ENCODE results near the gene PPP2R5E. TPM values are rescaled to one million over a fixed set of nuclear protein-coding genes. Genes with fewer than 3 reads are reported as not detected.

The PPP2R5E gene
- total and polyA plus RNA-seq, 10 of the 15 experiments (the other 5 are each of a cell fraction or from before 2014, with no cell fraction given) = 11.4 to 56.2 (median 22.7) TPM

- TF ChIP-seq, protein P1, sequence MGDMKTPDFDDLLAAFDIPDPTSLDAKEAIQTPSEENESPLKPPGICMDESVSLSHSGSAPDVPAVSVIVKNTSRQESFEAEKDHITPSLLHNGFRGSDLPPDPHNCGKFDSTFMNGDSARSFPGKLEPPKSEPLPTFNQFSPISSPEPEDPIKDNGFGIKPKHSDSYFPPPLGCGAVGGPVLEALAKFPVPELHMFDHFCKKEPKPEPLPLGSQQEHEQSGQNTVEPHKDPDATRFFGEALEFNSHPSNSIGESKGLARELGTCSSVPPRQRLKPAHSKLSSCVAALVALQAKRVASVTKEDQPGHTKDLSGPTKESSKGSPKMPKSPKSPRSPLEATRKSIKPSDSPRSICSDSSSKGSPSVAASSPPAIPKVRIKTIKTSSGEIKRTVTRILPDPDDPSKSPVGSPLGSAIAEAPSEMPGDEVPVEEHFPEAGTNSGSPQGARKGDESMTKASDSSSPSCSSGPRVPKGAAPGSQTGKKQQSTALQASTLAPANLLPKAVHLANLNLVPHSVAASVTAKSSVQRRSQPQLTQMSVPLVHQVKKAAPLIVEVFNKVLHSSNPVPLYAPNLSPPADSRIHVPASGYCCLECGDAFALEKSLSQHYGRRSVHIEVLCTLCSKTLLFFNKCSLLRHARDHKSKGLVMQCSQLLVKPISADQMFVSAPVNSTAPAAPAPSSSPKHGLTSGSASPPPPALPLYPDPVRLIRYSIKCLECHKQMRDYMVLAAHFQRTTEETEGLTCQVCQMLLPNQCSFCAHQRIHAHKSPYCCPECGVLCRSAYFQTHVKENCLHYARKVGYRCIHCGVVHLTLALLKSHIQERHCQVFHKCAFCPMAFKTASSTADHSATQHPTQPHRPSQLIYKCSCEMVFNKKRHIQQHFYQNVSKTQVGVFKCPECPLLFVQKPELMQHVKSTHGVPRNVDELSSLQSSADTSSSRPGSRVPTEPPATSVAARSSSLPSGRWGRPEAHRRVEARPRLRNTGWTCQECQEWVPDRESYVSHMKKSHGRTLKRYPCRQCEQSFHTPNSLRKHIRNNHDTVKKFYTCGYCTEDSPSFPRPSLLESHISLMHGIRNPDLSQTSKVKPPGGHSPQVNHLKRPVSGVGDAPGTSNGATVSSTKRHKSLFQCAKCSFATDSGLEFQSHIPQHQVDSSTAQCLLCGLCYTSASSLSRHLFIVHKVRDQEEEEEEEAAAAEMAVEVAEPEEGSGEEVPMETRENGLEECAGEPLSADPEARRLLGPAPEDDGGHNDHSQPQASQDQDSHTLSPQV (IDR thresholded peaks at IDR 0.05) = no peak
- TF ChIP-seq YY1 (IDR thresholded peaks at IDR 0.05; ENCODE audit: low read depth, low read length) (no peak), ZBED1 (IDR thresholded peaks at IDR 0.05; ENCODE audit: borderline replicate concordance) (no peak), IRF5 (IDR thresholded peaks at IDR 0.05; ENCODE audit: borderline replicate concordance) (no peak), ZBTB40 (IDR thresholded peaks at IDR 0.05; ENCODE audit: borderline replicate concordance) (no peak)
- TF ChIP-seq, protein P2, sequence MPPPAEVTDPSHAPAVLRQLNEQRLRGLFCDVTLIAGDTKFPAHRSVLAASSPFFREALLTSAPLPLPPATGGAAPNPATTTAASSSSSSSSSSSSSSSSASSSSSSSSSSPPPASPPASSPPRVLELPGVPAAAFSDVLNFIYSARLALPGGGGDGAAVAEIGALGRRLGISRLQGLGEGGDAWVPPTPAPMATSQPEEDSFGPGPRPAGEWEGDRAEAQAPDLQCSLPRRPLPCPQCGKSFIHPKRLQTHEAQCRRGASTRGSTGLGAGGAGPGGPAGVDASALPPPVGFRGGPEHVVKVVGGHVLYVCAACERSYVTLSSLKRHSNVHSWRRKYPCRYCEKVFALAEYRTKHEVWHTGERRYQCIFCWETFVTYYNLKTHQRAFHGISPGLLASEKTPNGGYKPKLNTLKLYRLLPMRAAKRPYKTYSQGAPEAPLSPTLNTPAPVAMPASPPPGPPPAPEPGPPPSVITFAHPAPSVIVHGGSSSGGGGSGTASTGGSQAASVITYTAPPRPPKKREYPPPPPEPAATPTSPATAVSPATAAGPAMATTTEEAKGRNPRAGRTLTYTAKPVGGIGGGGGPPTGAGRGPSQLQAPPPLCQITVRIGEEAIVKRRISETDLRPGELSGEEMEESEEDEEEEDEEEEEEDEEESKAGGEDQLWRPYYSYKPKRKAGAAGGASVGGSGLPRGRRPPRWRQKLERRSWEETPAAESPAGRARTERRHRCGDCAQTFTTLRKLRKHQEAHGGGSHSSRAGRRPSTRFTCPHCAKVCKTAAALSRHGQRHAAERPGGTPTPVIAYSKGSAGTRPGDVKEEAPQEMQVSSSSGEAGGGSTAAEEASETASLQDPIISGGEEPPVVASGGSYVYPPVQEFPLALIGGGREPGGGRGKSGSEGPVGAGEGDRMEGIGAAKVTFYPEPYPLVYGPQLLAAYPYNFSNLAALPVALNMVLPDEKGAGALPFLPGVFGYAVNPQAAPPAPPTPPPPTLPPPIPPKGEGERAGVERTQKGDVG (CRISPR knock-in tag; IDR thresholded peaks at IDR 0.05) = no peak
- TF ChIP-seq, protein P3, sequence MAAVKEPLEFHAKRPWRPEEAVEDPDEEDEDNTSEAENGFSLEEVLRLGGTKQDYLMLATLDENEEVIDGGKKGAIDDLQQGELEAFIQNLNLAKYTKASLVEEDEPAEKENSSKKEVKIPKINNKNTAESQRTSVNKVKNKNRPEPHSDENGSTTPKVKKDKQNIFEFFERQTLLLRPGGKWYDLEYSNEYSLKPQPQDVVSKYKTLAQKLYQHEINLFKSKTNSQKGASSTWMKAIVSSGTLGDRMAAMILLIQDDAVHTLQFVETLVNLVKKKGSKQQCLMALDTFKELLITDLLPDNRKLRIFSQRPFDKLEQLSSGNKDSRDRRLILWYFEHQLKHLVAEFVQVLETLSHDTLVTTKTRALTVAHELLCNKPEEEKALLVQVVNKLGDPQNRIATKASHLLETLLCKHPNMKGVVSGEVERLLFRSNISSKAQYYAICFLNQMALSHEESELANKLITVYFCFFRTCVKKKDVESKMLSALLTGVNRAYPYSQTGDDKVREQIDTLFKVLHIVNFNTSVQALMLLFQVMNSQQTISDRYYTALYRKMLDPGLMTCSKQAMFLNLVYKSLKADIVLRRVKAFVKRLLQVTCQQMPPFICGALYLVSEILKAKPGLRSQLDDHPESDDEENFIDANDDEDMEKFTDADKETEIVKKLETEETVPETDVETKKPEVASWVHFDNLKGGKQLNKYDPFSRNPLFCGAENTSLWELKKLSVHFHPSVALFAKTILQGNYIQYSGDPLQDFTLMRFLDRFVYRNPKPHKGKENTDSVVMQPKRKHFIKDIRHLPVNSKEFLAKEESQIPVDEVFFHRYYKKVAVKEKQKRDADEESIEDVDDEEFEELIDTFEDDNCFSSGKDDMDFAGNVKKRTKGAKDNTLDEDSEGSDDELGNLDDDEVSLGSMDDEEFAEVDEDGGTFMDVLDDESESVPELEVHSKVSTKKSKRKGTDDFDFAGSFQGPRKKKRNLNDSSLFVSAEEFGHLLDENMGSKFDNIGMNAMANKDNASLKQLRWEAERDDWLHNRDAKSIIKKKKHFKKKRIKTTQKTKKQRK (IDR thresholded peaks at IDR 0.05; ENCODE audit: low read depth, low read length) = no peak
- TF ChIP-seq, protein P4, sequence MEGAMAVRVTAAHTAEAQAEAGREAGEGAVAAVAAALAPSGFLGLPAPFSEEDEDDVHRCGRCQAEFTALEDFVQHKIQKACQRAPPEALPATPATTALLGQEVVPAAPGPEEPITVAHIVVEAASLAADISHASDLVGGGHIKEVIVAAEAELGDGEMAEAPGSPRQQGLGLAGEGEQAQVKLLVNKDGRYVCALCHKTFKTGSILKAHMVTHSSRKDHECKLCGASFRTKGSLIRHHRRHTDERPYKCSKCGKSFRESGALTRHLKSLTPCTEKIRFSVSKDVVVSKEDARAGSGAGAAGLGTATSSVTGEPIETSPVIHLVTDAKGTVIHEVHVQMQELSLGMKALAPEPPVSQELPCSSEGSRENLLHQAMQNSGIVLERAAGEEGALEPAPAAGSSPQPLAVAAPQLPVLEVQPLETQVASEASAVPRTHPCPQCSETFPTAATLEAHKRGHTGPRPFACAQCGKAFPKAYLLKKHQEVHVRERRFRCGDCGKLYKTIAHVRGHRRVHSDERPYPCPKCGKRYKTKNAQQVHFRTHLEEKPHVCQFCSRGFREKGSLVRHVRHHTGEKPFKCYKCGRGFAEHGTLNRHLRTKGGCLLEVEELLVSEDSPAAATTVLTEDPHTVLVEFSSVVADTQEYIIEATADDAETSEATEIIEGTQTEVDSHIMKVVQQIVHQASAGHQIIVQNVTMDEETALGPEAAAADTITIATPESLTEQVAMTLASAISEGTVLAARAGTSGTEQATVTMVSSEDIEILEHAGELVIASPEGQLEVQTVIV (IDR thresholded peaks at IDR 0.05; ENCODE audit: borderline replicate concordance, partially characterized antibody) = no peak
Measured at GRCh38 chr14:63478010-63478409, 65.2 kb downstream of the PPP2R5E start (continued).

Data from GM12878 (cell line).